PC-9 (cell line): ENCODE data around the gene STK35.

Experiments
- EZH2 ChIP-seq: fragments of 200-600 bp; sonication (generic); IDR thresholded peaks from 2 replicates; pipeline ENCODE4 v1.8.0; 2017; ENCODE audit warnings: antibody characterized with exemption, low read depth
- TF ChIP-seq, protein P1 (sequence below): fragments of 200-600 bp; sonication (generic); conservative IDR thresholded peaks from 2 replicates; pipeline ENCODE4 v1.6.1; 2017; ENCODE audit warnings: mixed run types, antibody characterized with exemption, mild to moderate bottlenecking, moderate library complexity

DNA sequence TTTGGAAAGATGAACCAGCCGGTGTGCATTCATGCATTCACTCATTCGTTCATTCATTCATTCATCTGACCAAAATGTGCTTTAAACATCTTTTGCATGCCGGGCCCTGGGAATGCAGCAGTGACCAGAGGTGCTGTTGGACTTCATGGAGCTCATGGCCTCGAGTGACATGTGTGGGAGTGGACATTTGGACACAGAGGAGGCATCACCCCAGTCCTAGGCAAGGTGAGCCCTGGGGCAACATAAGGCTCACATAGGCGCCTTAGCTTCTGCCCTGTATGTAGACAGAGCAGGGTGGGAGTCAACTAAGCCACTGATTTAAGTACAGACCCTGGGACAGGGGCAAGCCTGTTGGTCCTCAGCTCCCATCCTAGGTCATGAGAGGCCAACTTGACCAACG is 71.6 kb downstream of the STK35 start:
- TF ChIP-seq, protein P1, sequence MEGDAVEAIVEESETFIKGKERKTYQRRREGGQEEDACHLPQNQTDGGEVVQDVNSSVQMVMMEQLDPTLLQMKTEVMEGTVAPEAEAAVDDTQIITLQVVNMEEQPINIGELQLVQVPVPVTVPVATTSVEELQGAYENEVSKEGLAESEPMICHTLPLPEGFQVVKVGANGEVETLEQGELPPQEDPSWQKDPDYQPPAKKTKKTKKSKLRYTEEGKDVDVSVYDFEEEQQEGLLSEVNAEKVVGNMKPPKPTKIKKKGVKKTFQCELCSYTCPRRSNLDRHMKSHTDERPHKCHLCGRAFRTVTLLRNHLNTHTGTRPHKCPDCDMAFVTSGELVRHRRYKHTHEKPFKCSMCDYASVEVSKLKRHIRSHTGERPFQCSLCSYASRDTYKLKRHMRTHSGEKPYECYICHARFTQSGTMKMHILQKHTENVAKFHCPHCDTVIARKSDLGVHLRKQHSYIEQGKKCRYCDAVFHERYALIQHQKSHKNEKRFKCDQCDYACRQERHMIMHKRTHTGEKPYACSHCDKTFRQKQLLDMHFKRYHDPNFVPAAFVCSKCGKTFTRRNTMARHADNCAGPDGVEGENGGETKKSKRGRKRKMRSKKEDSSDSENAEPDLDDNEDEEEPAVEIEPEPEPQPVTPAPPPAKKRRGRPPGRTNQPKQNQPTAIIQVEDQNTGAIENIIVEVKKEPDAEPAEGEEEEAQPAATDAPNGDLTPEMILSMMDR = no peak
- TF ChIP-seq EZH2 = no peak
